Neutrophil (primary cell): Measurements from ENCODE around the gene CCNL2.

ENCODE experiments used
- H3K27ac ChIP-seq: fragments of 200-600 bp; sonication (generic); 2 replicates; pipeline ENCODE4 v1.5.1; 2016; ENCODE audit warnings: mild to moderate bottlenecking, moderate library complexity
- H3K27me3 ChIP-seq: fragments of 200-600 bp; sonication (generic); 2 replicates; pipeline ENCODE4 v1.6.0; 2016; ENCODE audit warnings: mild to moderate bottlenecking
- H3K36me3 ChIP-seq: fragments of 200-600 bp; sonication (generic); 2 replicates; pipeline ENCODE4 v1.5.1; 2017
- H3K4me1 ChIP-seq, 2 experiments: fragments of 200-600 bp in 1 of 2; sonication (generic) in 1 of 2; 1 replicate in 1 of 2; 2 replicates in 1 of 2; pipeline versions ENCODE4 v1.5.1 to v1.6.1; 2013 to 2016; ENCODE audit warnings: low read depth in 1 of 2, low read length in 1 of 2, mild to moderate bottlenecking in 1 of 2, moderate library complexity in 1 of 2; ENCODE audit not compliant: control insufficient read depth in 1 of 2, insufficient read depth in 1 of 2
- H3K4me3 ChIP-seq, 2 experiments: fragments of 200-600 bp in 1 of 2; sonication (generic) in 1 of 2; 1 replicate in 1 of 2; 2 replicates in 1 of 2; pipeline ENCODE4 v1.5.1; 2013 to 2016; ENCODE audit warnings: low read depth in 1 of 2, low read length in 1 of 2, mild to moderate bottlenecking in 1 of 2, moderate library complexity in 1 of 2
- H3K9me3 ChIP-seq: fragments of 200-600 bp; sonication (generic); 2 replicates; pipeline ENCODE4 v1.5.1; 2016
- TF ChIP-seq, protein P1 (sequence below): fragments of 200-600 bp; sonication (generic); IDR thresholded peaks from 2 replicates; pipeline ENCODE4 v1.5.1; 2016; ENCODE audit warnings: antibody characterized with exemption

Gene CCNL2

DNA sequence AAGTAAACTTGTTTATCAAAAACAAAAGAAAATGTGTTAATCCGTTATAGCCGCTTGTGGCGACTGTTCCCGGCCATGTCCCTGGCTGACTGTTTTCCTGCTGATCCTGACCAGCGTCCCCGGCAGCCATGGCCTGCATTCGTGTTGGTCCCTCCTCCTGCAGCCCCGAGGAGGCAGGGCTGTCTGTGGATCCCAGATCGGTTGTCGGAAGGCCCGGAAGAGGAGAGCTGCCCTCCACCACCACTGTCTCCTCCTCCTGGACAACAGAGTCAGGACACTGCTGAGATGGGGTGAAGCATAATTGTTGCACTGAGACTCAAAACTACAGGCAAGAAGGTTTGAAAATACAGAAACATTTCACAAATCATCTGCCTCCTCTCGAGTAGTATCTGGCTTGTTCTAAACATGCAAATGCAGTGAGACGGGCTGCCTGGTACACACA is 37.1 kb downstream of the CCNL2 start:
- TF ChIP-seq, protein P1, sequence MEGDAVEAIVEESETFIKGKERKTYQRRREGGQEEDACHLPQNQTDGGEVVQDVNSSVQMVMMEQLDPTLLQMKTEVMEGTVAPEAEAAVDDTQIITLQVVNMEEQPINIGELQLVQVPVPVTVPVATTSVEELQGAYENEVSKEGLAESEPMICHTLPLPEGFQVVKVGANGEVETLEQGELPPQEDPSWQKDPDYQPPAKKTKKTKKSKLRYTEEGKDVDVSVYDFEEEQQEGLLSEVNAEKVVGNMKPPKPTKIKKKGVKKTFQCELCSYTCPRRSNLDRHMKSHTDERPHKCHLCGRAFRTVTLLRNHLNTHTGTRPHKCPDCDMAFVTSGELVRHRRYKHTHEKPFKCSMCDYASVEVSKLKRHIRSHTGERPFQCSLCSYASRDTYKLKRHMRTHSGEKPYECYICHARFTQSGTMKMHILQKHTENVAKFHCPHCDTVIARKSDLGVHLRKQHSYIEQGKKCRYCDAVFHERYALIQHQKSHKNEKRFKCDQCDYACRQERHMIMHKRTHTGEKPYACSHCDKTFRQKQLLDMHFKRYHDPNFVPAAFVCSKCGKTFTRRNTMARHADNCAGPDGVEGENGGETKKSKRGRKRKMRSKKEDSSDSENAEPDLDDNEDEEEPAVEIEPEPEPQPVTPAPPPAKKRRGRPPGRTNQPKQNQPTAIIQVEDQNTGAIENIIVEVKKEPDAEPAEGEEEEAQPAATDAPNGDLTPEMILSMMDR: no peak
- Histone ChIP-seq H3K36me3 (no peaks in the 10 kb centered on the region), H3K4me3 (no peak overlapping the region), H3K27ac (no peak overlapping the region), H3K4me1 (no peaks in the 10 kb centered on the region), H3K9me3 (no peaks in the 10 kb centered on the region), H3K27me3 (peaks cover 72% of the 10 kb centered on the region)

DNA sequence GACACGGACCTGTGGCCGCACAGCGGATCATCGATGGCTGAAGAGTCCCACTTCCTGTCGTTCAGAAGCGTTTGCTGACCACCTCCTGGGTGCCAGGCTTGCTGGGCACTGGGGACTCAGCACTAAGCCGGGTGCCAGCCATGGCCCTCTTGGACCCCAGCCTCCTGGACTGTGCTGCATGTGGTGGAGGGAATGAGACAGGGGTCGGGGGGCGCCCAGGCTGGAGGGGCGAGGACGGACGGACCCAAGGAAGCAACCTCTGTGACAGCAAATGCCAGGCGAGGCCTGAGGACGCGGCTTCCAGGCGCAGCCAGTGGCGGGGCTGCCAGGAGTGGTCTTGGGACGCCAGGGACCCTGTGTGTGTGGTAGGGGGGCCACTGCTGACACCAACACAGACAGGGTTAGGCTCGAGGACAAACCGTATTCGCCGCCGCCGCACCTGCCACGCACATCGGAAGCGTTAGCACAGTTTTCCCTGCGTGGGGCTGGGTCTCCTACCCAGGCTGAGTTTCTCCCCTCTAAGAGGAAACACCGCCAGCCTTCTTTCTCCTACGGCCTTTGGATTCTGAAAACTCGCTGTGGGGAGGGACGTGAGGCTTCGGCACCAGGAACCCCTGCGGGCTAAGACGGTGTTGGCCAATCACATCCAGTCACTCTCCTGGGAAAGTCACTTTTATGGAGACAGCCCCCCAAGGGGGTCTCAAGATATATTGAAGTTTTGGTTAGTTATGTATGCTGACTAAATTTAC is 37.7 kb downstream of the CCNL2 start:
- no peaks in the 10 kb centered on the region for H3K36me3 ChIP-seq
- H3K27ac ChIP-seq: no peak overlapping the region
- no peaks in the 10 kb centered on the region for H3K4me1 ChIP-seq
- H3K27me3 ChIP-seq: peaks cover 78% of the 10 kb centered on the region
- no peaks in the 10 kb centered on the region for H3K9me3 ChIP-seq
- TF ChIP-seq, protein P1: no peak
- no peak overlapping the region for H3K4me3 ChIP-seq

DNA sequence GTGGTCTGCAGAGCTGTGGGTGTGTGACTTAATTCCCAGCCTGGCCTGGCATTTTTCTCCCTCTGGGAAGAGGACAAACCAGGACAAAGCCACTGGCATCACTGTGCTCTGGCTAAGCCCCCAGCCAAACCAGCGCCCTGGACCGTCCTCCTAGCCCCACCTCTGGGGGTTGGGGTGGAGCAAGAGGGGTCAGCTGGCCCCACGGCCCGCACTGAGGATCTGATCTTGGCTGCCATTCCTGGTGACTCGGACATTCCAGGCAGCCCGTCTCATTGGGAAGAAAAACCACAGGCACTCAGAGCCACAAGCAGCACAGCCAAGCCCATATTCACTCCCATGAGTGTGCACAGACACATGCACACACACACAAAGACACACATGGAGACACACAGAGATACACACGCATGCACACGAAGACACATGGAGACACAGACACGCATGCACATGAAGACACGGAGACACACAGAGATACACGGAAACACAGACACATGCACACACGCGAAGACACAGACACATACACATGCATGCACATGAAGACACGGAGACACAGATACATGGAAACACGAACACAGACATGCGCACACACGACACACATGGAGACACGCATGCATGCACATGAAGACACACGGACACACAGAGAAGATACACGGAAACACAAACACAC is 38.5 kb downstream of the CCNL2 start:
- Histone ChIP-seq H3K4me3 (no peak overlapping the region), H3K36me3 (no peaks in the 10 kb centered on the region), H3K27me3 (peaks cover 86% of the 10 kb centered on the region), H3K4me1 (no peaks in the 10 kb centered on the region), H3K27ac (no peak overlapping the region), H3K9me3 (no peaks in the 10 kb centered on the region)
- TF ChIP-seq, protein P1: no peak

DNA sequence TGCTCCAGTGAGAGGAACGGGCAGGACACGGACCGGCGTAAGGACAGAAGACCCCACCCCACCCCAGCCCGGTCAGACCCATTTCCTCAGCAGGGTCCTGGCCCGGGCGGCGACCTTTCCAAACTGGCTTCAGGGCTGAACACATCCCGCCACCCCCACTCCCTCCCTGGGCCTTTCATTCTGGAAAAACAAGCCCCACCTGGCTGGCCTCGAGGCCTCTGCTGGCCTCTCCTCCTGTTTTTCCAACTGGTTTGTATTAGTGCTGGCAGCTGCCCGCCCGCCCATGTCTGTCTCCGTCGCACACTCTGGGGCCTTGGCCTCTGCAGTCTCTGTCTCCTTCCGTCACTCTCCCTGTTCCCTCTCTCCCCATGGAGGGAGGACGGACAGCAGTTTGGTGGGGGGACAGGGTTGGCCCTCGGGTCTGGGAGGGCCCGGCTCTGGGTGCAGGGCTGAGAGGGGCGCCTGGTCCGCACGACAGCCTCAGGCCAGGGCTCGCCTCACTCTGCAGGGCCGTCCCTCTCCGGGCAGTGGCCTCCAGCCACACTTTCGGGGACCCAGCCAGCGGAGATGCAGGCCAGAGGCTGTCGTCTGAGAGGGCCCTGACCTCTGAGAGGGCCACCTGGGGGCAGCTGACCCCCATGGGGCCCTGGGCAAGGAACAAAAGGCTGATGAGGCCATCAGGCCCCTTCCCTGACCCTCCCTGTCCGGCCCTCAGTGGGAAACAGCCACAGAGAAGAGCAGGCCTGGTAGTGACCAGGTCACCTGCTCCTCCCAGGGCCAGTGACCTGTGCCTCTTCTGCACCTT is 39.3 kb downstream of the CCNL2 start:
- H3K4me3 ChIP-seq: no peak overlapping the region
- TF ChIP-seq, protein P1: no peak
- peaks cover 91% of the 10 kb centered on the region for H3K27me3 ChIP-seq

DNA sequence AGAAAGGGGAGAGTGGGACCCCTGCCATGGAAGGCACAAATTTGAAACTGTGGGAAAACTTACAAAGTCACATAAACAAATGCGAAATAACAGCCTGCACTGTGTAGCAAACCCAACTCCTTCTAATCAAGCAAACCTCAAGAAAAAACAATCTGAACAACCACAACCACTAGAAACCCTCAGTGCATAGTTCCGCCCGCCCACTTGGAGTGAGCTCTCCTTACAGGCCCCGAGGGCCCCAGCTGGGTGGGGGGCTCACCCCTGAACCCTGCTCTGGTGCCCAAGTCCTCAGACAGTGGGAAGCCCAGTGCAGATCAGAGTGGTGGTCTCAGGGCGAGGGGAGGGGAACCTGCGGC is 39.8 kb downstream of the CCNL2 start:
- Histone ChIP-seq H3K9me3 (no peaks in the 10 kb centered on the region), H3K4me3 (no peak overlapping the region), H3K27ac (no peak overlapping the region), H3K4me1 (peaks cover 0 to 10% of the 10 kb centered on the region in 2 experiments), H3K27me3 (peaks cover 91% of the 10 kb centered on the region), H3K36me3 (no peaks in the 10 kb centered on the region)
- TF ChIP-seq, protein P1: no peak

More for the DNA sequence above, 39.3 kb downstream of the CCNL2 start:
- Histone ChIP-seq H3K27ac (no peak overlapping the region), H3K9me3 (no peaks in the 10 kb centered on the region), H3K4me1 (peaks cover 0 to 7% of the 10 kb centered on the region in 2 experiments), H3K36me3 (no peaks in the 10 kb centered on the region)
